GM13976 (cell line): ENCODE measurements around the gene ANXA7.

Experiments
- DNase-seq: peaks from one replicate; pipeline ENCODE4 v3.0.0; 2012; ENCODE audit warnings: low spot score
- CTCF ChIP-seq: IDR thresholded peaks from 2 replicates; pipeline ENCODE4 v1.5.1; 2012; ENCODE audit warnings: borderline replicate concordance, mild to moderate bottlenecking; ENCODE audit not compliant: insufficient read depth; ENCODE audit errors: extremely low read depth, missing control alignments, control extremely low read depth
- in situ Hi-C: fragments of 300-500 bp; cut with MboI; formaldehyde crosslinking; loops from one replicate; pipeline ENCODE4 v1.12.0; 2022; ENCODE audit warnings: low sequenced_read_pairs, mixed read lengths, inconsistent platforms; ENCODE audit not compliant: unreplicated experiment

Gene ANXA7

GRCh38 chr10:73408978-73409521 is 4.8 kb downstream of the ANXA7 start:
- no peak for DNase-seq
- no peak for TF ChIP-seq CTCF
- in situ Hi-C loops = no loop called here

- DNase-seq = no peak
- in situ Hi-C loops = no loop called here
- TF ChIP-seq CTCF = no peak
These were observed 5.8 kb downstream of the ANXA7 start for GRCh38 chr10:73408061-73408460.

- DNase-seq = no peak
- in situ Hi-C loops = no loop called here
- no peak for TF ChIP-seq CTCF
These were observed 6.4 kb downstream of the ANXA7 start for GRCh38 chr10:73407495-73407894.

GRCh38 chr10:73406846-73407245 is 7.0 kb downstream of the ANXA7 start:
- no peak for DNase-seq
- no peak for TF ChIP-seq CTCF
- in situ Hi-C loops = no loop called here

- no peak for DNase-seq
- no peak for TF ChIP-seq CTCF
- in situ Hi-C loops = no loop called here
These were observed 8.3 kb downstream of the ANXA7 start for GRCh38 chr10:73405556-73405955.

GRCh38 chr10:73404690-73405089 is 9.2 kb downstream of the ANXA7 start:
- in situ Hi-C loops = no loop called here
- no peak for DNase-seq

More at GRCh38 chr10:73404690-73405089, 9.2 kb downstream of the ANXA7 start:
- TF ChIP-seq CTCF = no peak
